HCT116 (cell line): ENCODE data around the gene DCAF4. TPM values are rescaled to one million over a fixed set of nuclear protein-coding genes. Genes with fewer than 3 reads are reported as not detected.

Source experiments
- ATAC-seq: fragments of 200-7000 bp; cut with Tn5 transposase; 2 replicates; pipeline ENCODE4 v1.9.1; 2020; ENCODE audit warnings: mild to moderate bottlenecking, moderate library complexity
- BruUV-seq: library from RNA; stranded (reverse); fragments of 400-500 nt; replicated peaks from 2 replicates; lab custom pipeline; 2021; lab: Mats Ljungman, UMichigan
- CTCF ChIA-PET: fragments of 300-600 bp; sonication (Branson Sonifier 250); formaldehyde crosslinking; loops from one replicate; lab custom pipeline; 2021; ENCODE audit warnings: antibody characterized with exemption; lab: Charles Lee
- POLR2A ChIA-PET: fragments of 300-600, 350-600 bp; sonication (Branson Sonifier 250); formaldehyde crosslinking; loops from one replicate; lab custom pipeline; 2021; ENCODE audit warnings: antibody characterized with exemption; lab: Charles Lee
- RAD21 ChIA-PET, 2 experiments: fragments of 300-600 bp; sonication (Branson Sonifier 250); formaldehyde crosslinking; loops; one replicate each; lab custom pipeline; 2023; ENCODE audit warnings: low total read pairs in 2 of 2; ENCODE audit not compliant: uncharacterized antibody in 2 of 2, unreplicated experiment in 2 of 2, low non-redundant PET in 1 of 2; lab: Charles Lee
- DNase-seq: peaks from one replicate; pipeline ENCODE4 v3.0.0-alpha.2; 2010; ENCODE audit warnings: low read depth, low spot score
- H2AFZ ChIP-seq: fragments of 200-600 bp; shearing (Covaris generic), sonication (generic); 2 replicates; pipeline ENCODE4 v1.6.1; 2017; ENCODE audit warnings: low read depth, mixed run types, mixed read lengths, antibody characterized with exemption, low read length; ENCODE audit not compliant: poor library complexity, severe bottlenecking
- H3K27ac ChIP-seq: 2 replicates; pipeline ENCODE4 v1.5.1; 2012; ENCODE audit warnings: low read depth, low read length
- H3K27me3 ChIP-seq: fragments of 200-600 bp; sonication (generic); 2 replicates; pipeline ENCODE4 v1.6.1; 2016; ENCODE audit warnings: mixed run types, low read length, mixed read lengths; ENCODE audit not compliant: insufficient read depth
- H3K36me3 ChIP-seq, 2 experiments: fragments of 200-500 bp in 1 of 2; fragments of 200-600 bp in 1 of 2; sonication (Bioruptor generic) in 1 of 2; sonication (generic) in 1 of 2; 2 replicates each; pipeline versions ENCODE4 v1.5.1 to v1.6.1; 2014 to 2016; ENCODE audit warnings: low read length in 2 of 2, inconsistent platforms in 1 of 2, mixed read lengths in 1 of 2, mixed run types in 1 of 2; ENCODE audit not compliant: insufficient read depth in 2 of 2, control insufficient read depth in 1 of 2
- H3K4me1 ChIP-seq, 2 experiments: fragments of 200-600 bp in 1 of 2; sonication (generic) in 1 of 2; 2 replicates each; pipeline versions ENCODE4 v1.5.1 to v1.6.1; 2012 to 2017; ENCODE audit warnings: low read length in 2 of 2, inconsistent platforms in 1 of 2, mild to moderate bottlenecking in 1 of 2, mixed read lengths in 1 of 2, mixed run types in 1 of 2, moderate library complexity in 1 of 2; ENCODE audit not compliant: insufficient read depth in 2 of 2, control insufficient read depth in 1 of 2
- H3K4me2 ChIP-seq: fragments of 200-600 bp; sonication (generic); 2 replicates; pipeline ENCODE4 v1.6.1; 2017; ENCODE audit warnings: mixed run types, low read length, mixed read lengths
- H3K4me3 ChIP-seq, 2 experiments: fragments of 200-600 bp in 1 of 2; sonication (generic) in 1 of 2; replicated peaks in 1 of 2; 2 replicates each; pipeline ENCODE4 v1.5.1; 2011 to 2016; ENCODE audit warnings: low read length in 2 of 2, control low read depth in 1 of 2, low read depth in 1 of 2, mild to moderate bottlenecking in 1 of 2, mixed read lengths in 1 of 2, mixed run types in 1 of 2
- H3K79me2 ChIP-seq: fragments of 200-600 bp; sonication (generic); 2 replicates; pipeline ENCODE4 v1.6.1; 2017; ENCODE audit warnings: mild to moderate bottlenecking, mixed run types, low read length, moderate library complexity, mixed read lengths; ENCODE audit not compliant: insufficient read depth
- H3K9ac ChIP-seq: fragments of 200-600 bp; sonication (generic); 2 replicates; pipeline ENCODE4 v1.6.1; 2016; ENCODE audit warnings: low read length, mixed read lengths
- H3K9me2 ChIP-seq: fragments of 200-600 bp; sonication (generic), shearing (Covaris generic); 2 replicates; pipeline ENCODE4 v1.6.1; 2017; ENCODE audit warnings: mixed run types, mild to moderate bottlenecking, moderate library complexity; ENCODE audit not compliant: insufficient read depth
- H3K9me3 ChIP-seq, 2 experiments: fragments of 200-500 bp in 1 of 2; fragments of 200-600 bp in 1 of 2; sonication (Bioruptor generic) in 1 of 2; sonication (generic) in 1 of 2; 2 replicates each; pipeline ENCODE4 v1.6.1; 2014 to 2017; ENCODE audit warnings: low read length in 2 of 2, mixed read lengths in 2 of 2, inconsistent platforms in 1 of 2, low read depth in 1 of 2, mild to moderate bottlenecking in 1 of 2, mixed run types in 1 of 2, moderate library complexity in 1 of 2; ENCODE audit not compliant: control insufficient read depth in 1 of 2, insufficient read depth in 1 of 2
- H4K20me1 ChIP-seq: fragments of 200-600 bp; sonication (generic), shearing (Covaris generic); 2 replicates; pipeline ENCODE4 v1.6.1; 2017; ENCODE audit warnings: mixed run types, mild to moderate bottlenecking, moderate library complexity; ENCODE audit not compliant: insufficient read depth
- CBX3 ChIP-seq: IDR thresholded peaks from 2 replicates; pipeline ENCODE4 v1.6.1; 2012; ENCODE audit warnings: low read depth
- CEBPB ChIP-seq: IDR thresholded peaks from 2 replicates; pipeline ENCODE4 v1.6.1; 2012; ENCODE audit warnings: low read depth
- EGR1 ChIP-seq: IDR thresholded peaks from 2 replicates; pipeline ENCODE4 v1.6.1; 2012; ENCODE audit warnings: low read depth
- ELF1 ChIP-seq: IDR thresholded peaks from 2 replicates; pipeline ENCODE4 v1.6.1; 2012; ENCODE audit warnings: low read depth, borderline replicate concordance
- EZH2 ChIP-seq: fragments of 200-600 bp; sonication (generic); IDR thresholded peaks from 2 replicates; pipeline ENCODE4 v1.6.1; 2017; ENCODE audit warnings: antibody characterized with exemption, mixed run types
- FOSL1 ChIP-seq: IDR thresholded peaks from 2 replicates; pipeline ENCODE4 v1.6.1; 2012; ENCODE audit warnings: low read depth
- JUND ChIP-seq: IDR thresholded peaks from 2 replicates; pipeline ENCODE4 v1.6.1; 2012
- POLR2A ChIP-seq: IDR thresholded peaks from 2 replicates; pipeline ENCODE4 v1.7.0; 2011; ENCODE audit warnings: borderline replicate concordance; ENCODE audit not compliant: insufficient read depth, insufficient read length; ENCODE audit errors: extremely low read depth
- POLR2AphosphoS5 ChIP-seq: IDR thresholded peaks from 2 replicates; pipeline ENCODE4 v1.6.1; 2011; ENCODE audit warnings: mild to moderate bottlenecking, low read depth, low read length, moderate library complexity
- RAD21 ChIP-seq: IDR thresholded peaks from 2 replicates; pipeline ENCODE4 v1.6.1; 2012; ENCODE audit warnings: low read depth, mild to moderate bottlenecking
- SP1 ChIP-seq: IDR thresholded peaks from 2 replicates; pipeline ENCODE4 v1.6.1; 2012; ENCODE audit warnings: low read depth
- SRF ChIP-seq: IDR thresholded peaks from 2 replicates; pipeline ENCODE4 v1.6.1; 2012; ENCODE audit warnings: low read depth
- TCF7L2 ChIP-seq: IDR thresholded peaks from 2 replicates; pipeline ENCODE4 v1.7.0; 2011; ENCODE audit warnings: borderline replicate concordance, inconsistent platforms; ENCODE audit not compliant: insufficient read depth, insufficient read length; ENCODE audit errors: extremely low read depth
- YY1 ChIP-seq: IDR thresholded peaks from 2 replicates; pipeline ENCODE4 v1.6.1; 2011; ENCODE audit warnings: low read length, low read depth, moderate library complexity, mild to moderate bottlenecking; ENCODE audit not compliant: insufficient replicate concordance; ENCODE audit errors: extremely low read depth
- ZBTB33 ChIP-seq: IDR thresholded peaks from 2 replicates; pipeline ENCODE4 v1.6.1; 2011; ENCODE audit warnings: mild to moderate bottlenecking, low read length, moderate library complexity; ENCODE audit not compliant: insufficient replicate concordance; ENCODE audit errors: extremely low read depth
- ZFX ChIP-seq: fragments of 450-650 bp; IDR thresholded peaks from 2 replicates; pipeline ENCODE4 v1.6.1; 2017
- ZNF274 ChIP-seq: fragments of 200-500 bp; sonication (Bioruptor generic); IDR thresholded peaks from 2 replicates; pipeline ENCODE4 v1.6.1; 2014; ENCODE audit warnings: mild to moderate bottlenecking, low read depth, low read length, inconsistent platforms
- intact Hi-C: fragments of 100-400 bp; cut with micrococcal nuclease; formaldehyde crosslinking; loops from 2 replicates; pipeline ENCODE4 v1.10.0; 2022
- total RNA-seq: library from RNA; stranded (reverse); gene quantifications from one replicate; pipeline ENCODE4 v1.2.1, GENCODE V29; 2021; ENCODE audit not compliant: unreplicated experiment
- TF ChIP-seq, protein P1 (sequence below): IDR thresholded peaks from 2 replicates; pipeline ENCODE4 v1.6.1; 2012
- TF ChIP-seq, protein P2 (sequence below): IDR thresholded peaks from 2 replicates; pipeline ENCODE4 v1.6.1; 2012
- TF ChIP-seq, protein P3 (sequence below): IDR thresholded peaks from 2 replicates; pipeline ENCODE4 v1.6.1; 2012; ENCODE audit warnings: low read depth

Gene DCAF4
- total RNA-seq, 1 experiment from 2014 or later = 19.3 TPM

- TF ChIP-seq JUND (no peak), ZNF274 (no peak), POLR2A (no peak), CBX3 (no peak), FOSL1 (no peak), SP1 (no peak), ELF1 (no peak), EZH2 (no peak), EGR1 (no peak), ZFX (no peak), POLR2AphosphoS5 (no peak)
- TF ChIP-seq, protein P1, sequence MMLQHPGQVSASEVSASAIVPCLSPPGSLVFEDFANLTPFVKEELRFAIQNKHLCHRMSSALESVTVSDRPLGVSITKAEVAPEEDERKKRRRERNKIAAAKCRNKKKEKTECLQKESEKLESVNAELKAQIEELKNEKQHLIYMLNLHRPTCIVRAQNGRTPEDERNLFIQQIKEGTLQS = no peak
- TF ChIP-seq, protein P2, sequence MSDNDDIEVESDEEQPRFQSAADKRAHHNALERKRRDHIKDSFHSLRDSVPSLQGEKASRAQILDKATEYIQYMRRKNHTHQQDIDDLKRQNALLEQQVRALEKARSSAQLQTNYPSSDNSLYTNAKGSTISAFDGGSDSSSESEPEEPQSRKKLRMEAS = no peak
These were observed 46.8 kb upstream of the DCAF4 start (continued) for GRCh38 chr14:72879431-72879830.

- Histone ChIP-seq H3K79me2 (no peaks in the 10 kb centered on the region), H4K20me1 (no peaks in the 10 kb centered on the region), H3K4me3 (no peak overlapping the region), H3K9ac (no peak overlapping the region), H3K9me3 (no peaks in the 10 kb centered on the region), H3K4me1 (no peaks in the 10 kb centered on the region), H3K27ac (no peak overlapping the region), H3K36me3 (no peaks in the 10 kb centered on the region), H2AFZ (no peak overlapping the region), H3K9me2 (no peaks in the 10 kb centered on the region), H3K4me2 (no peak overlapping the region), H3K27me3 (peaks cover 6% of the 10 kb centered on the region; the same call in 1 of the 2 replicates)
- ATAC-seq = no peak
- RAD21 ChIA-PET = no interaction called here
- no TSS peak for BruUV-seq
- DNase-seq = no peak
- no peak for TF ChIP-seq YY1
- no peak for TF ChIP-seq JUND
- TF ChIP-seq SRF = no peak
- no peak for TF ChIP-seq TCF7L2
- TF ChIP-seq FOSL1 = no peak
- TF ChIP-seq ELF1 = no peak
- no peak for TF ChIP-seq ZBTB33
- no peak for TF ChIP-seq SP1
- no peak for TF ChIP-seq ZNF274
- TF ChIP-seq RAD21 = no peak
- TF ChIP-seq EGR1 = no peak
- TF ChIP-seq, protein P3, sequence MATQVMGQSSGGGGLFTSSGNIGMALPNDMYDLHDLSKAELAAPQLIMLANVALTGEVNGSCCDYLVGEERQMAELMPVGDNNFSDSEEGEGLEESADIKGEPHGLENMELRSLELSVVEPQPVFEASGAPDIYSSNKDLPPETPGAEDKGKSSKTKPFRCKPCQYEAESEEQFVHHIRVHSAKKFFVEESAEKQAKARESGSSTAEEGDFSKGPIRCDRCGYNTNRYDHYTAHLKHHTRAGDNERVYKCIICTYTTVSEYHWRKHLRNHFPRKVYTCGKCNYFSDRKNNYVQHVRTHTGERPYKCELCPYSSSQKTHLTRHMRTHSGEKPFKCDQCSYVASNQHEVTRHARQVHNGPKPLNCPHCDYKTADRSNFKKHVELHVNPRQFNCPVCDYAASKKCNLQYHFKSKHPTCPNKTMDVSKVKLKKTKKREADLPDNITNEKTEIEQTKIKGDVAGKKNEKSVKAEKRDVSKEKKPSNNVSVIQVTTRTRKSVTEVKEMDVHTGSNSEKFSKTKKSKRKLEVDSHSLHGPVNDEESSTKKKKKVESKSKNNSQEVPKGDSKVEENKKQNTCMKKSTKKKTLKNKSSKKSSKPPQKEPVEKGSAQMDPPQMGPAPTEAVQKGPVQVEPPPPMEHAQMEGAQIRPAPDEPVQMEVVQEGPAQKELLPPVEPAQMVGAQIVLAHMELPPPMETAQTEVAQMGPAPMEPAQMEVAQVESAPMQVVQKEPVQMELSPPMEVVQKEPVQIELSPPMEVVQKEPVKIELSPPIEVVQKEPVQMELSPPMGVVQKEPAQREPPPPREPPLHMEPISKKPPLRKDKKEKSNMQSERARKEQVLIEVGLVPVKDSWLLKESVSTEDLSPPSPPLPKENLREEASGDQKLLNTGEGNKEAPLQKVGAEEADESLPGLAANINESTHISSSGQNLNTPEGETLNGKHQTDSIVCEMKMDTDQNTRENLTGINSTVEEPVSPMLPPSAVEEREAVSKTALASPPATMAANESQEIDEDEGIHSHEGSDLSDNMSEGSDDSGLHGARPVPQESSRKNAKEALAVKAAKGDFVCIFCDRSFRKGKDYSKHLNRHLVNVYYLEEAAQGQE = no peak
- TF ChIP-seq, protein P2 = no peak
- TF ChIP-seq CEBPB = no peak
- POLR2A ChIA-PET = no interaction called here
- CTCF ChIA-PET = no interaction called here
- intact Hi-C loops = no loop called here
These were observed 46.1 kb upstream of the DCAF4 start for GRCh38 chr14:72880164-72880563.
